B cell (primary cell): ENCODE measurements around the gene HDC.

Experiments
- CTCF ChIP-seq: fragments of 200-600 bp; IDR thresholded peaks from one replicate; pipeline ENCODE4 v1.8.0; 2022; ENCODE audit warnings: antibody characterized with exemption, mild to moderate bottlenecking
- EZH2 ChIP-seq: IDR thresholded peaks from 2 replicates; pipeline ENCODE4 v1.6.1; 2012; ENCODE audit warnings: borderline replicate concordance, low read depth, mild to moderate bottlenecking, moderate library complexity, low read length; ENCODE audit not compliant: insufficient read depth, poor library complexity, severe bottlenecking

GRCh38 chr15:50278496-50278895, 13.0 kb upstream of the HDC start:
- TF ChIP-seq CTCF (no peak), EZH2 (no peak)
